Epithelial cell of esophagus (primary cell): ENCODE results near the gene MMP24OS.
"Not testable (repeated sequence)": the region's sequence is repeated elsewhere in the genome, so short reads cannot be mapped to it uniquely, and the experiment has no call there.

Experiments
- DNase-seq: peaks from one replicate; pipeline ENCODE4 v3.0.0; 2010; ENCODE audit warnings: low read depth
- H3K4me3 ChIP-seq: 2 replicates; pipeline ENCODE4 v1.5.1; 2011; ENCODE audit warnings: mild to moderate bottlenecking, low read length, control low read depth
- CTCF ChIP-seq: IDR thresholded peaks from 2 replicates; pipeline ENCODE4 v1.5.1; 2011; ENCODE audit warnings: low read depth, mild to moderate bottlenecking, low read length, control low read depth, inconsistent platforms; ENCODE audit not compliant: insufficient read depth; ENCODE audit errors: missing control alignments

Gene MMP24OS

GRCh38 chr20:35263532-35264341 lies 14.2 kb downstream of the MMP24OS start:
- DNase-seq: no peak
- no peak overlapping the region for H3K4me3 ChIP-seq
- TF ChIP-seq CTCF: no peak

GRCh38 chr20:35262731-35263531 lies 15.0 kb downstream of the MMP24OS start:
- not testable (repeated sequence) for H3K4me3 ChIP-seq
- peak; percentile 67 for DNase-seq

- H3K4me3 ChIP-seq: not testable (repeated sequence)
These were observed 15.6 kb downstream of the MMP24OS start for GRCh38 chr20:35262321-35262720.

GRCh38 chr20:35260426-35260825 lies 17.5 kb downstream of the MMP24OS start:
- H3K4me3 ChIP-seq: no peak overlapping the region
- no peak for TF ChIP-seq CTCF

More at GRCh38 chr20:35262321-35262720, 15.6 kb downstream of the MMP24OS start:
- DNase-seq: not testable (repeated sequence)

GRCh38 chr20:35257175-35257909 lies 20.6 kb downstream of the MMP24OS start:
- H3K4me3 ChIP-seq: no peak overlapping the region
- no peak for DNase-seq
- no peak for TF ChIP-seq CTCF

More at GRCh38 chr20:35260426-35260825, 17.5 kb downstream of the MMP24OS start:
- DNase-seq: no peak

- DNase-seq: no peak
- TF ChIP-seq CTCF: no peak
- no peak overlapping the region for H3K4me3 ChIP-seq
These were observed 23.4 kb downstream of the MMP24OS start for GRCh38 chr20:35254448-35254999.

- TF ChIP-seq CTCF: no peak
These were observed 24.9 kb downstream of the MMP24OS start for GRCh38 chr20:35253010-35253409.

GRCh38 chr20:35252598-35252997 lies 25.3 kb downstream of the MMP24OS start:
- not testable (repeated sequence) for H3K4me3 ChIP-seq

More at GRCh38 chr20:35253010-35253409, 24.9 kb downstream of the MMP24OS start:
- no peak overlapping the region for H3K4me3 ChIP-seq
- DNase-seq: no peak

More at GRCh38 chr20:35252598-35252997, 25.3 kb downstream of the MMP24OS start:
- DNase-seq: not testable (repeated sequence)
